Esophagus (tissue), 2 donors: ENCODE measurements around the gene NOX5. TPM values are rescaled to one million over a fixed set of nuclear protein-coding genes. Genes with fewer than 3 reads are reported as not detected.
"Not testable (repeated sequence)": the region's sequence is repeated elsewhere in the genome, so short reads cannot be mapped to it uniquely, and the experiment has no call there.

Source experiments
- H3K27ac ChIP-seq, 2 donors: one replicate each; pipeline ENCODE4 v1.5.1; 2013; ENCODE audit warnings: low read depth in 2 of 2, mild to moderate bottlenecking in 2 of 2, inconsistent platforms in 1 of 2, low read length in 1 of 2, moderate library complexity in 1 of 2
- H3K27me3 ChIP-seq, 2 donors: one replicate each; pipeline ENCODE4 v1.6.1; 2013; ENCODE audit warnings: low read length in 2 of 2, control low read depth in 1 of 2, mild to moderate bottlenecking in 1 of 2; ENCODE audit not compliant: insufficient read depth in 2 of 2, control insufficient read depth in 1 of 2
- H3K36me3 ChIP-seq, 2 donors: one replicate each; pipeline ENCODE4 v1.6.1; 2013; ENCODE audit warnings: low read length in 1 of 2; ENCODE audit not compliant: control insufficient read depth in 2 of 2, insufficient read depth in 2 of 2
- H3K4me1 ChIP-seq, 2 donors: one replicate each; pipeline ENCODE4 v1.6.1; 2013; ENCODE audit warnings: low read length in 1 of 2; ENCODE audit not compliant: control insufficient read depth in 2 of 2, insufficient read depth in 2 of 2
- H3K4me3 ChIP-seq, 2 donors: one replicate each; pipeline ENCODE4 v1.5.1; 2013; ENCODE audit warnings: low read length in 2 of 2, mild to moderate bottlenecking in 2 of 2, low read depth in 1 of 2, moderate library complexity in 1 of 2
- H3K9me3 ChIP-seq, 2 donors: one replicate each; pipeline ENCODE4 v1.6.1; 2013; ENCODE audit warnings: mild to moderate bottlenecking in 2 of 2, low read depth in 1 of 2, low read length in 1 of 2, moderate library complexity in 1 of 2; ENCODE audit not compliant: control insufficient read depth in 2 of 2, insufficient read depth in 1 of 2
- WGBS, 2 donors: extraction: QIAGEN DNeasy Blood & Tissue Kit; methylation state at CpG; one replicate each; pipeline ENCODE4 v1.1.7; 2013; 5-methylcytosine and 5-hydroxymethylcytosine counted together
- polyA plus RNA-seq, 2 donors: library from polyadenylated mRNA; stranded (reverse); fragments of 200-250 nt; gene quantifications; one replicate each; pipeline ENCODE4 v1.2.3, GENCODE V29; 2013
- donor health status: healthy with polysubstance abuse.
- donor health status: Bipolar disorder and iron deficiency.

Gene NOX5
- polyA plus RNA-seq, 2 donors: 0.26 to 0.29 TPM

DNA sequence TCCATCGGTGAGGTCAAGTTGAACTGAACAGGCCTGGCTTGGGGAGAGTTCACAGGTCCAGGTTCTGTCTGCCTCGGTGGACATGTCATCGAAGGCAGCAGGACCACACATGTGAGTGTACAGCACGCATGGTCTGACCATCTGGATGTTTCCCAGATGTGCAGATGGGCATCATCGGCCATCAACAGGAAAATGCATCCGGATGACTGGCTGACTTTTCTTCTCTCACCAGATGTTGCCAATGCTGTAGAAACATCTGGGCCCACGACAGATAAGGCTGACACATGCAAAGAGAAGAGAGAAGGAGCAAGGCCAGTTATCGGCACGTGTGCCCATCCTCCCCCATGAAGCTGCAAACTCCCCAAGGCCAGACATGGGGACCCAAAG, 45.1 kb downstream of the NOX5 start:
- H3K9me3 ChIP-seq: no peaks in the 10 kb centered on the region
- no peak overlapping the region for H3K4me3 ChIP-seq
- 80 to 83% methylated on average over 9 of the region's 9 CpGs for WGBS, 2 donors
- no peak overlapping the region for H3K27ac ChIP-seq
- H3K4me1 ChIP-seq: no peaks in the 10 kb centered on the region
- no peaks in the 10 kb centered on the region for H3K27me3 ChIP-seq
- H3K36me3 ChIP-seq: no peaks in the 10 kb centered on the region

DNA sequence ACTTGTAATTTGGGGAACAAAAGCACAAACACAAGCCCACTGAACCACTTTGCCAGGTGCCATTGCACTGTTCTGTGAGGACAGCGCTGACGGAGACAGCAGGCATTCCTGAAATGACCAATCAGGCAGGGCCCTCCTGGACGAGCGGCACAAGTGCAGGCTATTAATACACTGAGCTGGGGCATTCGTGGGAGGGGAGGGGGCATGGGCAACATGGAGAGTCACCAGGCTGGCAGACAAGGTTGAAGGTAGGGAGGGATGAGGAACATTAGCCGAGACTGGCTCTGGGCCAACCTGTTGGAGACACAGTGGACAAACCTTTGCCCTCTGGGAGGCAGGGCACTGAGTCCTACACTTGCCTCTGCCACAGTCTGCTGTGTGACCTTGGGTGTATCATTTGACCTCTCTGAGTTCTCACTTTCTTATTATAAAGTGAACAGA, 45.6 kb downstream of the NOX5 start:
- H3K4me1 ChIP-seq: no peaks in the 10 kb centered on the region
- no peak overlapping the region for H3K27ac ChIP-seq
- WGBS, 2 donors: 69 to 83% methylated on average over 6 of the region's 6 CpGs

GRCh38 chr15:69060744-69061143, 46.2 kb downstream of the NOX5 start:
- no peaks in the 10 kb centered on the region for H3K36me3 ChIP-seq
- no peaks in the 10 kb centered on the region for H3K4me1 ChIP-seq
- no peak overlapping the region for H3K27ac ChIP-seq
- 66 to 69% methylated on average over 4 of the region's 4 CpGs for WGBS, 2 donors
- no peaks in the 10 kb centered on the region for H3K9me3 ChIP-seq
- no peak overlapping the region for H3K4me3 ChIP-seq
- no peaks in the 10 kb centered on the region for H3K27me3 ChIP-seq

More for the DNA sequence above, 45.6 kb downstream of the NOX5 start:
- Histone ChIP-seq H3K27me3 (no peaks in the 10 kb centered on the region), H3K9me3 (no peaks in the 10 kb centered on the region), H3K4me3 (no peak overlapping the region), H3K36me3 (no peaks in the 10 kb centered on the region)

DNA sequence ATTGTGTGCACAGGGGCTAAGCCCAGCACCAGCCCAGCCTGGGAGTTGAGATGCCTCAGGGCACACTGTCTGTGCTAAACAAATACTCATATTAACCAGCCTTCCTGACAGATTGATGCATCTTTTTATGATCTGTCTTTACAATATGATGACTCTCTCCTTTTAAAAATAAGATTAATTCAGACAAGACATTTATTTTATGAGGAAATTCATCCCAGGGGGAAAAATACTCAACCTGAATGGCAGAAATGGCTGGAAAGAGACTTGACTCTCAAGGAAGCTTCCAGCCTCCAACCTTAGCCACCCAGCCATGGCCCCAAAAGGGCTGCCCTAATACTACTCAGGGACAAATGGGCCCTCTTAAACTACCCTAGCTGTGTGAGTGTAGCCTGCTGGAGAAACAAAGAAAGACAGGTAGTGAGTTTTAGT, 46.9 kb downstream of the NOX5 start:
- no peak overlapping the region for H3K4me3 ChIP-seq

DNA sequence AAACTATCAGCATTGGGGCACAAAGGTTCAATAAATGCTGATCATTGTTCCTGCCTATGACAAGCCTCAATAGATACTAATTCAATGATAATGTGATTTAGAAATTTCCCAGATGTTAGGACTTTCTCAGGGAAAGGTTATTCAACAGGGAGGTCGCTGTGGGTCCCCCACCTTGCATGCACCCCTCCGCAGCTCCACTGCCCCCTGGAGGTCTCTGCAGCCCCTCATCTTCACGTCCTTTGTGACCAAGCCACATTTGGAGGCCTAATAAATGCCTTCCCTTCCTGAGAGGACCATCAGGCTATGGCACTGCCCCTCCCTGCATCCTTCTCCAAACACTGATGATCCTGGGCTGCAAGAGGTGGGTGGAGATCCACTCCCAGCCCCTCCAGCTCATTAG, 50.2 kb downstream of the NOX5 start:
- H3K27me3 ChIP-seq: no peaks in the 10 kb centered on the region
- H3K27ac ChIP-seq: no peak overlapping the region
- WGBS, 2 donors: 80 to 85% methylated on average over 3 of the region's 3 CpGs
- no peak overlapping the region for H3K4me3 ChIP-seq
- H3K36me3 ChIP-seq: no peaks in the 10 kb centered on the region
- H3K9me3 ChIP-seq: peaks cover 0 to 2% of the 10 kb centered on the region in 2 donors
- H3K4me1 ChIP-seq: no peaks in the 10 kb centered on the region

More for the DNA sequence above, 46.9 kb downstream of the NOX5 start:
- no peaks in the 10 kb centered on the region for H3K4me1 ChIP-seq
- H3K36me3 ChIP-seq: no peaks in the 10 kb centered on the region
- H3K27me3 ChIP-seq: no peaks in the 10 kb centered on the region
- no peak overlapping the region for H3K27ac ChIP-seq
- H3K9me3 ChIP-seq: no peaks in the 10 kb centered on the region

DNA sequence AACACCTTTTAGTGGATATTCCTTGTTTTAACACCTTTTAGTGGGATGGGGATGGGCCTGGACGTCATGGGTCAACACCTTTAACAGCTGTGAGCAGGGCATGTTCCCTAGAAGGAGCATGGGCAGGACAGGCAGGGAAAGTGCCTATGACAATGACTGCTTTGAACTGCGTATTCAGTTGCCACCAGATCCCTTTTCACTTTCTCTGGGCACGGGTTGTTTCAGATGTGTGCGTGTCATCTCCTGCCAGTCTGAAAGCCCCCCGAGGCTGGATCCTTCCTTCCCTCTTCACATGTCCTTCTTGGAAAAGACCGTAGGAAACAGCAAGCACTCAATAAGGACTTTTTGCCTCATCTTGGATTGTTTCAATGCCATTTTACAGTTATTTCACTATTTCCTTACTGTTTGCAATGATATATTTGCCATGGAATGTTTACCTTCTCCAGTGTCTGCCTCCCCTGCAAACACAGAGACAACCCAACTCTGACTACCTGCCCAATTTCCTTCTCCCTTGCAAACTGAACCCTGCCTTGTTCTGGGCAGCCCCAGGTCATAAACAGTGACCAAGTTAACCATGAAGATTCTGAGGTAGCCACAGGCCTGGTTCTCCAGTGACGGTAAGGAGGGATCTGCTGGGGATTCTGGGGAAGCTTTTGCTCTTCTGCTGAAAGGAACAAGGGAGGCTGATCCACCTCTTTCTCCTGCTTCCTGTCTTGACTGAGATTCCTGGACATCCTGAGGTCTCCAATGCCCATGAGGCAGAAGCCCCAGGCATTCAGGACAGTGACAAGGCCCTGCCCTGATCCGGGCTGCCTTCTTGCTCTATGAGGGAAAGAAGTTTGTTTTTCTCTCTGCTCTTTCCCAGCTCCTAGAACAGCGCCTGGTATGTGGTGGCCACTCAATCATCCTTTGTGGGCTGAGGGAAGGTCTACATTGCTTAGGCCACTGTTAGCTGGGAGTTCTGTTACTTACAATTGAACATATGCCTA, 51.8 kb downstream of the NOX5 start:
- Histone ChIP-seq H3K36me3 (no peaks in the 10 kb centered on the region), H3K27me3 (no peaks in the 10 kb centered on the region), H3K4me1 (no peaks in the 10 kb centered on the region), H3K9me3 (peaks cover 0 to 2% of the 10 kb centered on the region in 2 donors), H3K27ac (no peak overlapping the region), H3K4me3 (no peak overlapping the region)
- 89 to 92% methylated on average over 9 of the region's 9 CpGs for WGBS, 2 donors

- 89 to 90% methylated on average over 1 of the region's 1 CpG for WGBS, 2 donors
- Histone ChIP-seq H3K9me3 (peaks cover 0 to 2% of the 10 kb centered on the region in 2 donors), H3K4me1 (no peaks in the 10 kb centered on the region), H3K36me3 (no peaks in the 10 kb centered on the region), H3K27ac (no peak overlapping the region), H3K27me3 (no peaks in the 10 kb centered on the region), H3K4me3 (no peak overlapping the region)
Observed at GRCh38 chr15:69067296-69067695, 52.8 kb downstream of the NOX5 start.

- no peaks in the 10 kb centered on the region for H3K36me3 ChIP-seq
- WGBS, 2 donors: 96 to 98% methylated on average over 3 of the region's 3 CpGs
- no peaks in the 10 kb centered on the region for H3K27me3 ChIP-seq
- H3K27ac ChIP-seq: no peak overlapping the region
- no peaks in the 10 kb centered on the region for H3K4me1 ChIP-seq
- H3K9me3 ChIP-seq: peaks cover 0 to 2% of the 10 kb centered on the region in 2 donors
- no peak overlapping the region for H3K4me3 ChIP-seq
Observed at GRCh38 chr15:69068157-69068556, 53.7 kb downstream of the NOX5 start.

GRCh38 chr15:69069290-69069689, 54.8 kb downstream of the NOX5 start:
- H3K4me1 ChIP-seq, H3K4me3 ChIP-seq, H3K9me3 ChIP-seq, H3K27me3 ChIP-seq, H3K36me3 ChIP-seq, H3K27ac ChIP-seq: not testable (repeated sequence)

GRCh38 chr15:69069996-69070395, 55.5 kb downstream of the NOX5 start:
- no peaks in the 10 kb centered on the region for H3K27me3 ChIP-seq
- H3K36me3 ChIP-seq: no peaks in the 10 kb centered on the region
- peaks cover 0 to 2% of the 10 kb centered on the region in 2 donors for H3K9me3 ChIP-seq
- H3K4me1 ChIP-seq: peaks cover 0 to 3% of the 10 kb centered on the region in 2 donors
- no peak overlapping the region for H3K27ac ChIP-seq
- no peak overlapping the region for H3K4me3 ChIP-seq
- WGBS, 2 donors: 88% methylated on average over 7 of the region's 7 CpGs
